Activated CD8-positive, alpha-beta memory T cell treated with anti-CD3 and anti-CD28 coated beads, Interleukin-2, amount 50 U/mL, for 24 hours (primary cell): ENCODE data around the gene CACNA1I.

ENCODE experiments used
- DNase-seq: peaks from one replicate; pipeline ENCODE4 v3.0.0-alpha.2; 2020; ENCODE audit errors: extremely low read depth

CACNA1I gene

DNA sequence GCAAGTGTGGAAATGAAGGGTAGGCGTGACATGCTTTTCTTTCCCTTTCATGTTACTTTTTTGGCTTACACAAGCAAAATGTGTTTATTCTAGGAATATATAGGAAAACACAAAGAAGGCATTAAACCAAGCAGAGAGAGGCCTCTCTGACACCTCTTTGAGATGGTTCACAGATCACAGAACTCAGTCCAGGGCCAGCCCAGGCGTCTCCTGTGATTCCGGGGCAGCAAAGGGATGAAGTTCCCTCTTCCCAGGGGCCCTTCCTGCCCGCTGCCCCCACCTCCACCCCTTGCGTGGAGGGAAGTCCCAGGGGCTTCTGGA lies 78.0 kb downstream of the CACNA1I start:
- DNase-seq, result no peak

- no peak for DNase-seq
Observed at GRCh38 chr22:39649500-39650089, 79.0 kb downstream of the CACNA1I start.

DNA sequence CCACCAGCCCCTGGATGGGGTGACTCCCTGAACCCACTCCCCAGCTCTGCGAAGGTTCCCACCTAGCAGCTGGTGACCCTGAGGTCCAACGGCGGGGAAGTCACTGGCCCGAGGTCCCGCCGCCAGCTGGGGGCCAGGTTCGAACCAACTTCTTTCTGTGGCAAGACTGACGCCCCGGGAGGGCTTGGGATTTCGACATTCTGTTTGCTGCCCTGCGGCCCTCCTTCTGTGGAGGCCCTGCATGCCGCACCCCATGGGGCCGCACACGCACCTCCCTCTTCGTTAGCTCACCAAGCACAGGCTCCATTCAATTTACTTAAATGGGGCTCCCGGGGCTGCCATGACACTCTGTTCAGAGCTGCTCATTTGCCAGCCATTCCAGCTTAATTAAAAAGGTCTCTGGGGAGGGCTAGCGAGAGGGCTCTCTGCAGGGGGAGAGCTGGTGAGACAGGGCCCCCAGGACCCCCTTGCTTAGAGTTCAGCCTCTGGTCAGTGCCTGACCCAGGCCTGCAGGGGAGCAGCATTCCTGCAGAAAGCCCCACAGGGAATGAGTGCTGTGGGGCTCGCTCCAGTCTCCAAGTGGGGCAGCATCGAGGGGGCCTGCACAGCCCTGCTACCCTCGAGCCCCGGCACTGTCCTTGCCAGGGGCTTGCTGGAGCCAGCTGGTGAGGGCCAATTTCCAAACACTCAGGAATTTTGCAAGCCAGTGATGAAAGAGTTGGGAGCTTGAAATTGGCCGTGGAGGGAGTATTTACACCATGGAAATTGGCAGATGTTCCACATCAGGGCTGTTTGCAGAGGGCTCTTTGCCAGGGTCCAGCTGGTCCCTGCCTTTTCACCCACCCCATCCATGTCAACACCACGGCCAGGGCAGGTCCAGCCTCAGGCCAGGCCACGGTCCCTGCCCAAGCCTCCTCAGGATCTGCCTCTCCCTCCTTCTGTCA lies 80.8 kb downstream of the CACNA1I start:
- no peak for DNase-seq

DNA sequence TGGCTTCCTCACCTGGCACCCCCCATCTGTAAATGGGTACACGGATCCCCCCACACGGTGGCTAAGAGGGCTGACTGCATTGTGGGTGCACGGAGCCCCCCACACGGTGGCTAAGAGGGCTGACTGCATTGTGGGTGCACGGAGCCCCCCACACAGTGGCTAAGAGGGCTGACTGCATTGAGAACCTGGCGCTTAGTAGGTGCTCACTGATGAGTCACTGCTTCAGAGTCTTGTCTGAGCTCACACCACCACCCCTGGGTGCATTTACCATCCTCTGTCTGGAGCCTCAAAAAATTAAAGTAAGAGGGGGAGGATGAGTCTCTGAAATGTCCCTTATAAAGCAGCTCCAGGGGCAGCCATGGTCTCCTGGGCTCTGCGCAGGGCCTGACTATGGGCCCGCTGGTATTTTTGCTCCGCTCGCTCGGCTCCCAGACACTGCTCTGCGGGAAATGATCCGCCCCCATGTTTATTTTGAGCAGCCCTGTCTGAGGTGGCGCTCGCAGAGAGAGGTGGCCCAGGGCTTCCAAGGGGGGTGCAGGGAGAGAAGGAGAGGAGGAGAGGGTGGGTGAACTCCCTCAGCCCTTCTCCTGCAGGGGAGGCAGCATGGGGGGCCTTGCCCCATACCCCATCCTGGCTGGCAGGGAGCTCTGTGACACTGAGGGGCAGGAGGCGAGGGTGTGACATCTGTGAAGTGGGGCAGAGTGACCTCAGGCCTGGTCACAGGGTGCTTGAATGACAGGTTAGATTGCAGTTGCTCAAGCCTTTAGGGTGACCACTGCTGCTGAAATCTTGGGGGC lies 82.6 kb downstream of the CACNA1I start:
- no peak for DNase-seq

- DNase-seq, result no peak
Observed at GRCh38 chr22:39653787-39654077, 83.2 kb downstream of the CACNA1I start.

- no peak for DNase-seq
Observed at GRCh38 chr22:39654131-39654926, 83.8 kb downstream of the CACNA1I start.

- DNase-seq, result no peak
Observed at GRCh38 chr22:39655004-39655579, 84.5 kb downstream of the CACNA1I start.

DNA sequence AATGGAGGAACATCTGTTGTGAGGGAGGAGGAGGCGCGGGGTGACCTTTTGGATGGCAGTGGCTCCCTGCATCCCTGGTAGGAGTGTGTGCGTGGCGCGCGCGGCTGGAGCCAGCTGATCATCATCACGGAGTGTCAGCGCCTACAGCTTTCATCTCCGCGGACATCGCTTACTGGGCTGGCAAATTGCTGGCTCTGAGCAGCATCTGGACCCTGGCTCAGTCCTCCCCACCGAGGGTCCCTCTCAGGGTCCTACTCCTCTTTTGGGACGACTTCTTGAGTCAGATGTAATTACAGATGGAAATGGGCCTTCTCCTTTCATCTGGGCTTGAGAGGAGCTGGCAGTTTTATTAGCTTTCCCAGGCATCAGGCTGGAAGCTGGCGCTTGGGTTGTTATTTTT lies 85.3 kb downstream of the CACNA1I start:
- DNase-seq, result no peak

GRCh38 chr22:39656495-39657490 lies 86.2 kb downstream of the CACNA1I start:
- DNase-seq, result no peak

- DNase-seq, result no peak
Observed at GRCh38 chr22:39658367-39658766, 87.8 kb downstream of the CACNA1I start.

DNA sequence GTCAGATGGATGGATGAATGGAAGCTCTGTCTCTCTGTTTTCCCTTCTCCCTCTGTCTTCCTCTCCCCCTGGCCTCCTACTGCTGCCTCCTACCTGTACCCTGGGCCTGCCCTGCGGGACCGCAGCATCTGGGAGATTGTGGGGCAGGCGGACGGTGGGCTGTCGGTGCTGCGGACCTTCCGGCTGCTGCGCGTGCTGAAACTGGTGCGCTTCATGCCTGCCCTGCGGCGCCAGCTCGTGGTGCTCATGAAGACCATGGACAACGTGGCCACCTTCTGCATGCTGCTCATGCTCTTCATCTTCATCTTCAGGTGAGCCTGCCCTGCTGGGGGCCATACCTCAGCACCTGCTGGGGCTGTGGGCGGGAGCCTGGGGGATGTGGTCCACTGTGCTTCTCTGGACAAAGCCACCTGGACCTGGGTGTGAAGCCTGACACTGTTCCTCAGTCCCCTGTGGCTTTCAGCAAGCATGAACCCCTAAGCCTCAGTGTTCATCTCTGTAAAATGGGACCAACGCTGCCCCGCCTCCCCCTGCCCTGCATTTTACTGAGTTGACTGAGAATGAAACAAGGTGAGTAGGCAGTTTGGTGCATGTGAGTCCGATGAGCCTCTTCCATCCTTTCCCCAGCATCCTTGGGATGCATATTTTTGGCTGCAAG lies 88.4 kb downstream of the CACNA1I start:
- no peak for DNase-seq

GRCh38 chr22:39661501-39661841 lies 90.9 kb downstream of the CACNA1I start:
- no peak for DNase-seq

DNA sequence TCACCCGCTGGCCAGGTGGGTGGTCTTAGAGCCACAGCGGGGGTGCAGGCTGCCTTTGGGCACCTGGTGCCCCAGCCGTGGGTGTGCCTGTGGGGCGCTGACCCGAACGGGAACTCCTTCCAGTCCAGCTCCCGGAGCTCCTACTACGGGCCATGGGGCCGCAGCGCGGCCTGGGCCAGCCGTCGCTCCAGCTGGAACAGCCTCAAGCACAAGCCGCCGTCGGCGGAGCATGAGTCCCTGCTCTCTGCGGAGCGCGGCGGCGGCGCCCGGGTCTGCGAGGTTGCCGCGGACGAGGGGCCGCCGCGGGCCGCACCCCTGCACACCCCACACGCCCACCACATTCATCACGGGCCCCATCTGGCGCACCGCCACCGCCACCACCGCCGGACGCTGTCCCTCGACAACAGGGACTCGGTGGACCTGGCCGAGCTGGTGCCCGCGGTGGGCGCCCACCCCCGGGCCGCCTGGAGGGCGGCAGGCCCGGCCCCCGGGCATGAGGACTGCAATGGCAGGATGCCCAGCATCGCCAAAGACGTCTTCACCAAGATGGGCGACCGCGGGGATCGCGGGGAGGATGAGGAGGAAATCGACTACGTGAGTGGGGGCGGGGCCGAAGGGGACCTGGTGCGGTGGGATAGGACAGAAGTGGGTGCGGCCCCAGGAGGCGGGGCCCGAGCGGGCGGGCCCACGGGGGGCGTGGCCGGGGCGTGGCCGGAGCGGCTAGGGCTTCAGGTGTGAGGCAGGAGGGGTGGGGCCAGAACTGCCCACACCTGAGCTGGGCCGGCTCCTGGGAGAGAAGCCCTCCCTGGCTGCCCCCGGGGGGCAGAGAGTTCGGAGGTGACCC lies 91.5 kb downstream of the CACNA1I start:
- peak; percentile 42 for DNase-seq

GRCh38 chr22:39662686-39663052 lies 92.1 kb downstream of the CACNA1I start:
- DNase-seq, result no peak

- DNase-seq, result no peak
Observed at GRCh38 chr22:39663751-39664150, 93.2 kb downstream of the CACNA1I start.

GRCh38 chr22:39664485-39665200 lies 94.1 kb downstream of the CACNA1I start:
- no peak for DNase-seq

DNA sequence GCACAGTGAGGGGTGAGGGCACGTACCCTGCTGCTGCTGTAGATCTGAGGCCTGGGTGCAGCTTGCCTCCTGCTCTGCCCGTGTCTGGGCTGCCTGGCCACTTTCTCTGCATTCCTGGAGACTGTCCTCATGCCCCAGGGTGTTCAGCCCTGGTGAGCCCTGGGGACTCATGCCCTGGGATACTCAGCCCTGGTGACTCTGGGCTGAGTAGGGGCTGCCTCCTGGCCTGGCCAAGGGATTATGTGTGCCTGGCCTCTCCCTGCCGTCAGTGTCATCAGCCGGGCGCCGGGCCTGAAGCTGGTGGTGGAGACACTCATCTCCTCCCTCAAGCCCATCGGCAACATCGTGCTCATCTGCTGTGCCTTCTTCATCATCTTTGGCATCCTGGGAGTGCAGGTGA lies 94.7 kb downstream of the CACNA1I start:
- DNase-seq, result no peak

DNA sequence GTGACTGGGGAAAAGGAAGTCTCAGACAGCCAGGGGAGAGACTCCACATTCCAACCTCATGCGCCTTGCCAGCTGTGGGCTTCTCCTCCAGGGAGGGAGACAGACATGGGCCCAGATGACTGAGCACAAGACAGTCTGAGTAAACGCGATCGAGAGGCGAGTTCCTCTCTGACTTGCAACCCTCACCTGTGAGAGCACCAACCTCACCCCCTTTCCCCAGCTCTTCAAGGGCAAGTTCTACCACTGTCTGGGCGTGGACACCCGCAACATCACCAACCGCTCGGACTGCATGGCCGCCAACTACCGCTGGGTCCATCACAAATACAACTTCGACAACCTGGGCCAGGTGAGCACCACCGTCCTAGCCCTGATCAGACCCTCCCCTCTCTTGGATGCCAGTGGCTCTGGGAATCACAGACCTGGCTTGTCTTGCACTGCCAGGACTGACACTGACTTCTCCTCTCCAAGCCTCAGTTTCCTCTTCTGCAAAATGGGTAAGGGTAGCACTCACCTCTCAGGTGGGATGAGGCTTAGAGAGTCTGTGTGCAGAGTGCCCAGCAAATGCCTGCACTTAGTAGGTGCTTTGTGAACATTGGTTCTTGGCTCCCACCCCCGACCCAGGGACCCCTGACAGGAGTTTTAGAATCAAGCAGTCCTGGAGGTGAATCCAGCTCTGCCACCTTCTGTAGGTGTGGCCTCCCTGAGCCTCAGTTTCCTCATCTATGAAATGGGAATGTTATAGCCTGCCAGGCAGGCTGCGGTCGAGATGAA lies 95.3 kb downstream of the CACNA1I start:
- DNase-seq, result no peak
